ENCODE measurements around the gene NDUFS8.

The NDUFS8 gene

GRCh38 chr11:68032003-68032402, 1.5 kb downstream of the NDUFS8 start:
- TF ChIP-seq, protein P1, sequence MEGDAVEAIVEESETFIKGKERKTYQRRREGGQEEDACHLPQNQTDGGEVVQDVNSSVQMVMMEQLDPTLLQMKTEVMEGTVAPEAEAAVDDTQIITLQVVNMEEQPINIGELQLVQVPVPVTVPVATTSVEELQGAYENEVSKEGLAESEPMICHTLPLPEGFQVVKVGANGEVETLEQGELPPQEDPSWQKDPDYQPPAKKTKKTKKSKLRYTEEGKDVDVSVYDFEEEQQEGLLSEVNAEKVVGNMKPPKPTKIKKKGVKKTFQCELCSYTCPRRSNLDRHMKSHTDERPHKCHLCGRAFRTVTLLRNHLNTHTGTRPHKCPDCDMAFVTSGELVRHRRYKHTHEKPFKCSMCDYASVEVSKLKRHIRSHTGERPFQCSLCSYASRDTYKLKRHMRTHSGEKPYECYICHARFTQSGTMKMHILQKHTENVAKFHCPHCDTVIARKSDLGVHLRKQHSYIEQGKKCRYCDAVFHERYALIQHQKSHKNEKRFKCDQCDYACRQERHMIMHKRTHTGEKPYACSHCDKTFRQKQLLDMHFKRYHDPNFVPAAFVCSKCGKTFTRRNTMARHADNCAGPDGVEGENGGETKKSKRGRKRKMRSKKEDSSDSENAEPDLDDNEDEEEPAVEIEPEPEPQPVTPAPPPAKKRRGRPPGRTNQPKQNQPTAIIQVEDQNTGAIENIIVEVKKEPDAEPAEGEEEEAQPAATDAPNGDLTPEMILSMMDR (IDR thresholded peaks at IDR 0.05; ENCODE audit: low read depth, low read length) = no peak
- no peak overlapping the region for H3K4me3 ChIP-seq (ENCODE audit: low read depth, low read length)

- TF ChIP-seq, protein P1 (IDR thresholded peaks at IDR 0.05; ENCODE audit: low read depth, low read length) = no peak
- no peak overlapping the region for H3K4me3 ChIP-seq (ENCODE audit: low read depth, low read length)
Observed at GRCh38 chr11:68032997-68033707, 2.7 kb downstream of the NDUFS8 start.

GRCh38 chr11:68033708-68034045, 3.2 kb downstream of the NDUFS8 start:
- H3K4me3 ChIP-seq (ENCODE audit: low read depth, low read length) = no peak overlapping the region
- TF ChIP-seq, protein P1 (IDR thresholded peaks at IDR 0.05; ENCODE audit: low read depth, low read length) = no peak

- H3K4me3 ChIP-seq (ENCODE audit: low read depth, low read length) = no peak overlapping the region
- TF ChIP-seq, protein P1 (IDR thresholded peaks at IDR 0.05; ENCODE audit: low read depth, low read length) = no peak
Observed at GRCh38 chr11:68035266-68035876, 4.9 kb downstream of the NDUFS8 start.

- TF ChIP-seq, protein P1 (IDR thresholded peaks at IDR 0.05; ENCODE audit: low read depth, low read length) = no peak
- H3K4me3 ChIP-seq (ENCODE audit: low read depth, low read length) = no peak overlapping the region
Observed at GRCh38 chr11:68036141-68036716, 5.7 kb downstream of the NDUFS8 start.

DNA sequence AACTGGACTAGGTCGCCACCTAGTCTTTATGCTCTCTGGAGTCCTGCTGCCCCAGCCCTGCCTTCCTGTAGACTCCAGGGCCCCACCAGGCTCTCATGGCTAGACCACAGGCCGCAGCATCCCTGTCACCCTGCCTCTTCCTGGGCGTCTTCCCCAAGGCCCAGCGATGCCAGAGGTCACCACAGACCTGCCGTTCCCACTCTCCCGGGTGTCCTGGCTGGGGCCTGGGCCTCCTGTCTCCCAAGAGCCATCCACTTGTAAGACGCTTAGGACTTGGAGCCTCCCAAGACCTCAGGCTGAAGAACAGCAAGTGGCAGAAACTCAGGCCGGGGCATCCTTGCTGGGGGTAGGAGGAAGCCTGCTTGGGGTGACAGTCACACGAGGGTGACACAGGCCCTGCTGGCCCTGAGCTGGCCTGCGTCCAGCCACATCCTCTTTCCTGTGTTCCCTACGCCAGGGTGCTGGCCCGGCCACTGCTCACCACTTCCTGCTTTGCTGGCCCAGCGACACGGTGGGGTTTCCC, 6.3 kb downstream of the NDUFS8 start:
- no peak overlapping the region for H3K4me3 ChIP-seq (ENCODE audit: low read depth, low read length)
- TF ChIP-seq, protein P1 (IDR thresholded peaks at IDR 0.05; ENCODE audit: low read depth, low read length) = no peak
